Neural progenitor cell (in vitro differentiated cells): Measurements from ENCODE around the gene ATOH8.

ENCODE experiments used
- CTCF ChIP-seq: fragments of 200-600 bp; sonication (generic); IDR thresholded peaks from 2 replicates; pipeline ENCODE4 v1.5.1; 2017; ENCODE audit warnings: antibody characterized with exemption, mild to moderate bottlenecking
- EZH2 ChIP-seq: fragments of 200-600 bp; sonication (generic); IDR thresholded peaks from 2 replicates; pipeline ENCODE4 v1.6.1; 2017; ENCODE audit warnings: antibody characterized with exemption, mild to moderate bottlenecking, moderate library complexity
- EZH2phosphoT487 ChIP-seq: fragments of 200-600 bp; sonication (generic); IDR thresholded peaks from 2 replicates; pipeline ENCODE4 v1.6.1; 2017; ENCODE audit warnings: antibody characterized with exemption

DNA sequence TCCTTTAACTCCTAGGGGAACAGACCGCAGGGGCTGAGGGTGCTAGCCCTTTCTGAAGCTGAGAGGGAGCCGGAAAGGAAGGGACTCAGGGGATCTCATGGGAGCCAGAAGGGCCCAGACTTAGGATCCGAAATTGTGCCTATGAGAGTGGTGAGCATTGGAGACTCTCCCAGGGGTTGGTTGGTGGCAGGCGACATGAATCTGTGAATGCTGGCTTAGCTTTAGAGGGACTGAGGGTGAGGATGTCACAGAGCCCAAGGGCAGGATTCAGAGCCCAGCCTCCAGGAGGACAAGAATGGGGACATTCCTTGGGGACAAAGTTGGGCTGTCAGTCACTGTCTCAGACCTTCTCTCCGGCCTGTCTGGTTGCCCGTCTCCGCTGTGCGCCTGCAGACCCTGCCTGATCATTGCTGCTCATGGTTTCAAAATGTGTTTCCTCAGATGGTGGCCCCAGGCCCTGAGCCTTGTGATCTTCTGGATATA, 42.2 kb upstream of the ATOH8 start:
- TF ChIP-seq CTCF: no peak
- TF ChIP-seq EZH2phosphoT487: no peak
- no peak for TF ChIP-seq EZH2
